ENCODE results near the gene RYR2. TPM values are rescaled to one million over a fixed set of nuclear protein-coding genes. Genes with fewer than 3 reads are reported as not detected.

The RYR2 gene
- total and polyA plus RNA-seq, 2 donors (not counting 1 experiment from before 2014, with no cell fraction given), result not detected

- Histone ChIP-seq H3K9ac (ENCODE audit: low read length) (no peak overlapping the region), H3K4me3 (ENCODE audit: control extremely low read depth in 1 of 5, extremely low read depth in 1 of 5, insufficient read depth in 1 of 5, low read depth in 2 of 5, low read length in 4 of 5) (no peak overlapping the region), H3K4me1 (ENCODE audit: control insufficient read depth in 2 of 2, insufficient read depth in 2 of 2, low read length in 2 of 2) (no peaks in the 10 kb centered on the region), H2AFZ (ENCODE audit: insufficient read depth, low read depth, low read length, poor library complexity, severe bottlenecking) (no peak overlapping the region), H3K79me2 (ENCODE audit: control insufficient read depth, insufficient read depth, low read length) (no peaks in the 10 kb centered on the region), H3K36me3 (replicated peaks in 1 of 2; ENCODE audit: control extremely low read depth in 1 of 2, control insufficient read depth in 1 of 2, extremely low read depth in 1 of 2, insufficient read depth in 2 of 2, low read length in 1 of 2) (no peaks in the 10 kb centered on the region), H3K27ac (ENCODE audit: low read length in 2 of 2) (no peak overlapping the region), H3K27me3 (replicated peaks in 1 of 4; ENCODE audit: control extremely low read depth in 1 of 4, control insufficient read depth in 3 of 4, insufficient read depth in 4 of 4, low read length in 3 of 4) (no peaks in the 10 kb centered on the region), H3K9me3 (ENCODE audit: control extremely low read depth in 1 of 3, control insufficient read depth in 2 of 3, insufficient read depth in 1 of 3, low read length in 2 of 3) (no peaks in the 10 kb centered on the region), H3K4me2 (replicated peaks; ENCODE audit: low read depth, low read length, poor library complexity, severe bottlenecking) (no peak overlapping the region), H4K20me1 (ENCODE audit: control insufficient read depth, insufficient read depth, low read length, poor library complexity, severe bottlenecking) (no peaks in the 10 kb centered on the region)
- no peak overlapping the region for H3K27ac Mint-ChIP-seq
- ChIA-PET CTCF (interaction anchor here (1.8 kb wide), 1 partner anchor 9 kb away, joined by 8 read pairs; no protein-coding TSS in a partner anchor), POLR2A (no interaction called here)
- H3K27me3 Mint-ChIP-seq, result no peaks in the 10 kb centered on the region
- intact Hi-C loops (cut with micrococcal nuclease), result no loop called here
- TF ChIP-seq EZH2 (IDR thresholded peaks at IDR 0.05; ENCODE audit: borderline replicate concordance, insufficient read depth, low read depth, low read length, poor library complexity, severe bottlenecking) (no peak), CTCF (IDR thresholded peaks at IDR 0.05) (no peak)
- no peaks in the 10 kb centered on the region for H3K9me3 Mint-ChIP-seq (ENCODE audit: insufficient read depth)
- no peak overlapping the region for H3K4me3 Mint-ChIP-seq
- ATAC-seq (ENCODE audit: low read depth) (no peak), DNase-seq (no peak)
- no peaks in the 10 kb centered on the region for H3K4me1 Mint-ChIP-seq
- WGBS (ENCODE audit: insufficient coverage), result no CpG with 5 or more reads among the region's 2 CpGs
These were observed 721.8 kb downstream of the RYR2 start for GRCh38 chr1:237763751-237764150.

- TF ChIP-seq EZH2 (IDR thresholded peaks at IDR 0.05; ENCODE audit: borderline replicate concordance, insufficient read depth, low read depth, low read length, poor library complexity, severe bottlenecking) (no peak), CTCF (IDR thresholded peaks at IDR 0.05) (no peak)
- Mint-ChIP-seq H3K4me3 (no peak overlapping the region), H3K27me3 (no peaks in the 10 kb centered on the region), H3K4me1 (no peaks in the 10 kb centered on the region), H3K9me3 (ENCODE audit: insufficient read depth) (no peaks in the 10 kb centered on the region), H3K27ac (no peak overlapping the region)
- Histone ChIP-seq H3K9ac (ENCODE audit: low read length) (no peak overlapping the region), H3K4me2 (replicated peaks; ENCODE audit: low read depth, low read length, poor library complexity, severe bottlenecking) (no peak overlapping the region), H4K20me1 (ENCODE audit: control insufficient read depth, insufficient read depth, low read length, poor library complexity, severe bottlenecking) (no peaks in the 10 kb centered on the region), H2AFZ (ENCODE audit: insufficient read depth, low read depth, low read length, poor library complexity, severe bottlenecking) (no peak overlapping the region), H3K9me3 (ENCODE audit: control extremely low read depth in 1 of 3, control insufficient read depth in 2 of 3, insufficient read depth in 1 of 3, low read length in 2 of 3) (peaks cover 0 to 1% (median 0%) of the 10 kb centered on the region in 3 donors), H3K4me3 (ENCODE audit: control extremely low read depth in 1 of 5, extremely low read depth in 1 of 5, insufficient read depth in 1 of 5, low read depth in 2 of 5, low read length in 4 of 5) (no peak overlapping the region), H3K27ac (ENCODE audit: low read length in 2 of 2) (no peak overlapping the region), H3K4me1 (ENCODE audit: control insufficient read depth in 2 of 2, insufficient read depth in 2 of 2, low read length in 2 of 2) (no peaks in the 10 kb centered on the region), H3K36me3 (replicated peaks in 1 of 2; ENCODE audit: control extremely low read depth in 1 of 2, control insufficient read depth in 1 of 2, extremely low read depth in 1 of 2, insufficient read depth in 2 of 2, low read length in 1 of 2) (no peaks in the 10 kb centered on the region), H3K79me2 (ENCODE audit: control insufficient read depth, insufficient read depth, low read length) (no peaks in the 10 kb centered on the region), H3K27me3 (replicated peaks in 1 of 4; ENCODE audit: control extremely low read depth in 1 of 4, control insufficient read depth in 3 of 4, insufficient read depth in 4 of 4, low read length in 3 of 4) (no peaks in the 10 kb centered on the region)
- intact Hi-C loops (cut with micrococcal nuclease), result no loop called here
- ATAC-seq (ENCODE audit: low read depth) (no peak), DNase-seq (no peak)
- CTCF ChIA-PET, result no interaction called here
- WGBS (ENCODE audit: insufficient coverage), result no CpG with 5 or more reads among the region's 2 CpGs
- POLR2A ChIA-PET, result no interaction called here
These were observed 727.9 kb downstream of the RYR2 start for GRCh38 chr1:237769916-237770315.
